GM18858 (cell line): ENCODE results near the gene SLC51B.
"Not testable (repeated sequence)": the region's sequence is repeated elsewhere in the genome, so short reads cannot be mapped to it uniquely, and the experiment has no call there.

Experiments used
- ATAC-seq: cut with Tn5 transposase; IDR thresholded peaks from one replicate; pipeline ENCODE4 v1.9.1; 2021; ENCODE audit not compliant: unreplicated experiment

The SLC51B gene

DNA sequence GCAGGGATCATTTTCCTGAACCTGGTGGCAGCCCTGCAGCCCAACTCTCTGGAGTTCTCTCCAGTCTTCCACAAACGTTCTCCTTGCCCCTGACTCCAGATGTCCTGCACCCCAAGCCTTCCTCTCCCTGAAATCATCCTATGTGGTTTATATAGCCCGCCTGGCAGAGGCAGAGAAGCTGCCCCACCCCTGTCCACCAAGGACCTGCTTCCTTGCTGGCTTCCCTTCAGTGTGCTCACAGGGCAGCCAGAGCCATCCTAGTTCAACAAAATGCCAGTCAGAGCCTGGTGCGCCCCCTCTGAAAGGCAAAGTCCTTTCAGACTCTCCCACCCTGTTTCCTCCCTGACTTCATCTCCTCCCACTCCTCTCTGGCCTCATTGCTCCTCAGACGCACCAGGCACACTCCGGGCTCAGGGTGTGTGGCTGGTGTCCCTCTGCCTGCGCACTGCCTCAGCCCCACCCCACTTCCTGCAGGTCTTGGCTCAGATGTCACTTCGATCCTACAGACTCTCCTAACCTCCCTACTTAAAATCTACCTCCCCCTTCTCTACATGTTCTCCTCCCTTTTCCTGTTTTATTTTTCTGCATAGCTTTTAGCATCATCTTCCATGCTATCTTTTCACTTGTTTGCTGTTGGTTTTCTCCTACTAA lies 37.2 kb downstream of the SLC51B start:
- no peak for ATAC-seq

DNA sequence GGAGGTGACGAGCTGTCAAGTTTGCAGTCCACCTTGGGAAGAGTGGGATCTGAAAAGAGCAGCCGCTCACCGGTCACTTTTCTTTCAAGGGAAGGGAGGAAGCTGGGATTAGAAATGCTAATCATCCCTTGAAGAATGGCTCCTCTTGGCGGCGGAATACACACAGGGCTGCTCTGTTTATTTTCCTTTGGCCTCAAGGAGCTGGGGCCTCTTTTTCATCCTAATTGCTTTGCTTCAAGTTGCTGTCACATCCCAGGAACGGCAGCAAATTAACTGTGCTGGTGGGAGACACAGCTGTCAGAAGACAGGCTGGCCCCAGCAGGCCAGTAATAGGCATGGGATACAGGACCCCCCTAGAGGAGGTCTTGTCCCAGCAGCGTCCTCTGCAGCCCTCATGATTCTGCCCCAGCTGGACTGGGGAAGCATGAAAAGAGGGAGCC lies 38.1 kb downstream of the SLC51B start:
- no peak for ATAC-seq

DNA sequence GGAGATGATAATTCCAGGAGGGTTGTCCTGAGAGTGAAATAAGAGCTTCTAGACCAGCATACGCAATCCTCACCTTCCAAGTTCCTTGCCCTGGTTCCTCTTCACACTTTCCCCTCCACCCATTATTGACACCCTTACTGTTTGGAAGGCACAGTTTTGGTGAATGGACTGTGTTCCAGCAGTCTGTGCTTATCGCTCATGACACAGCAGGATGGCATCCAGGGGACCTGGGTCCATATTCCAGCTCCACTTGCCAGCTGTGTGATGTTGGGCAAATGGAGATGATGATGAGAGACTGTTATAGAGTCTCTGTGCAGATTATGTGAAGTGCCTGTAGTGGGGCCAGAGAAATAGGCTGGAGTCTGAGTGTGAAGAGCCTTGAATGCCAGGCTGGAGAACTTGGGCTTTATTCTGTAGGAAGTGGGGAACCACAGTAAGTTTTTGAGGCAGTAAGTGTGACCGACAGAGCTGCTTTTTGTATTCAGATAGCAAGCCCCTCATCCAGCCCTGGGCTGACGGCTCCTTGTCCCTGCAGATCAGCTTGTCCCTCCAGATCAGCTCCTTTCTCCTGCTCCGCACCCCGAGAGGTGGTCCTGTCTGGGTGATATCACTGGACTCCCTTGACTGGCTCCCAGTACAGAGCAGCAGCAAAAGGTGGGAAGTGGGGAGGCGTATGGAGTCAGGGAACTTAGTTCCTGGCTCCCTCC lies 39.5 kb downstream of the SLC51B start:
- no peak for ATAC-seq

DNA sequence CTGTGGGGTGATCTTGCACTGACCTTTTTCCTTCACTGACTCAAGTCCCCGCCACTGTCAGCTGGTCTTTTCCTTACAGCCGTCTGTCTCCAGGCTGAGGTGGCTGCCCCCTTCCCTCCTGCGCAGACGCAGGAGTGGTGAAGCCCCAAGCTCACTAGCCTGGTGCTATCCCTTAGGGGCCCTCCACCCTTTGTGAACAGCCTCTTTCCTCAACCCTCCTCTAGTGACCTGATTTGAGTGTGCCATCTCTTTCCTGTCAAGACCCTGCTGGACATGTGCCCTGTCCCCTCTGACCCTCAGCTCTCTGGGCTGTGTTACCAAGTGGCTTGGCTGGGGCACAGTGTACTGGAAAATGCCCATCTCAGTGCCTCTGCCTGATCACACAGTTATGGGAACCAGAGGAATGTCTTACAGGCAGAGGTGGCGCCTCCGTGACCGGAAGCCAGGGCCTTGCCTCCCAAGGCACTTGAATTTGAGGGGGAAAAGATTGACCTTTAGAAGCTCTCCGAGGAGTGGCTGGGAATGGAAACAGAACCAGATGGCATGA lies 40.1 kb downstream of the SLC51B start:
- ATAC-seq, result no peak

DNA sequence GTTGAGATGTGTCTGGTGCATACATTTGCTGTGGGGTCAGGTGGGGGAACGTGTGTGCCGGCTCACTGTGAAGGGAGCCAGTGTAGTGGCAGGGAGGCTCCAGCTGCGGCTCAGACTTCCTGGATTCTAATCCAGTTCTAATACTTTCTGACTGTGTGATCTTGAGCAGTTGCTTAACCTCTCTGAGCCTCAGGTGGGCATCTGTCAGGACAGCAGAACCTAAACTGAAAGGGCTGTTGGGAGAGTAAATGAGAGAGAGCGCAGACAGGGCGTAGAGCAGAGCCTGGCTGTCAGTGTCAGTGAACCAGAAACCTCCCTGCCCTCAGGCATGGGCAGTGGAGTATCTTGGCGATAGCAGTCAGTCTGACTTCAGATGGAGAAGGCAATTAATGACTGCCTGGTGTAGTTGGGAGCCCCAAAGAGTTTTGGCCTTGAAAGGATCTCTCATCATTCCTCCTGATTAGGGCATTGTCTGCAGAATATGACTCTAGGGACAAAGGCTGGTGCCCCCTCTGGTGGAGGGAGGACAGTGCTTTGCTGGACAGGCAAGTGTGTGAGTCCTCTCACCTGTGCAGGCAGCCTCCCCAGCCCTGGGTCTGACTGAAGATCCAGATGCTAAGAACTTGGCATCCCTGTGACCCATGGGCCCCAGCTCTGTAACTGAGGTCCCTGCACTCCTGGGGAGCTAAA lies 40.9 kb downstream of the SLC51B start:
- no peak for ATAC-seq

DNA sequence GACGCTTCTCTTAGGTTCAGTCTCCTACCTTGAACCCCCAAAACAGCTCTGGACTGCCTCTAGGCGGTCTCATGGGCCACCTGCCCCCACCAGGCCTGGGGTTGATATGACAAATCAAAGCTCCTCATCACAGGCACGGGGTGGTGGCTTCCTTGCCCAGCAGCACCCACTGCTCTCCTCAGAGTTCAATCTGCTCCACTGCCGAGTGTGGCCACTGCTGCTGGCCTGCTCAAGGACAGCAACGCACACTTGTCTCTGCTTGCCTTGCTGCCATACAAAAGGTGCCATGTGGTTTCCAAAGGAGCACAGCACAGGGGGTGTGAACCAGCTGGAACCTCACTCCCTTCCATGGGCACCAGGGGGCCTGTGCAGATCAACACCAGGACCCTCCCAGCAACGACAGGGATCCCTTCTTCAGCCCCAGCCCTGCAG lies 41.5 kb downstream of the SLC51B start:
- ATAC-seq, result no peak

DNA sequence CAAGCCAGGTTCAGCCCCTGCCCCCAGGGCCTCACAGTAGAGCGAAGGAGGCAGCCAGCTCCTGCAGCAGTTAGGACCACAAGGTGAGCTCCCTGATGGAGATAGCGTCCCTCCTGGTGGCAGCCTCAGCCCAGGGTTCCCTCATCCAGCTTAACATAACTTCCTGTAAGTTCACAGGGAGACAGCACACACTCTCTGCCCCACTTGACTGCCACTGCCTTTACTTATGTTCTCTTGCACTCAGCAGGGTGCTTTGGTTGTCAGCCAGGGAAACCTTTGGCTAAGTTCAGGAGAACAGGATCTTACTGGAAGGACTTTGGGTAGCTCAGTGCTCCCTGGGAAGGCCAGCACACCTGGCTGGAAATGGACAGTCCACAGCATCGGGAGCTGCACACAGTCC lies 42.2 kb downstream of the SLC51B start:
- no peak for ATAC-seq

DNA sequence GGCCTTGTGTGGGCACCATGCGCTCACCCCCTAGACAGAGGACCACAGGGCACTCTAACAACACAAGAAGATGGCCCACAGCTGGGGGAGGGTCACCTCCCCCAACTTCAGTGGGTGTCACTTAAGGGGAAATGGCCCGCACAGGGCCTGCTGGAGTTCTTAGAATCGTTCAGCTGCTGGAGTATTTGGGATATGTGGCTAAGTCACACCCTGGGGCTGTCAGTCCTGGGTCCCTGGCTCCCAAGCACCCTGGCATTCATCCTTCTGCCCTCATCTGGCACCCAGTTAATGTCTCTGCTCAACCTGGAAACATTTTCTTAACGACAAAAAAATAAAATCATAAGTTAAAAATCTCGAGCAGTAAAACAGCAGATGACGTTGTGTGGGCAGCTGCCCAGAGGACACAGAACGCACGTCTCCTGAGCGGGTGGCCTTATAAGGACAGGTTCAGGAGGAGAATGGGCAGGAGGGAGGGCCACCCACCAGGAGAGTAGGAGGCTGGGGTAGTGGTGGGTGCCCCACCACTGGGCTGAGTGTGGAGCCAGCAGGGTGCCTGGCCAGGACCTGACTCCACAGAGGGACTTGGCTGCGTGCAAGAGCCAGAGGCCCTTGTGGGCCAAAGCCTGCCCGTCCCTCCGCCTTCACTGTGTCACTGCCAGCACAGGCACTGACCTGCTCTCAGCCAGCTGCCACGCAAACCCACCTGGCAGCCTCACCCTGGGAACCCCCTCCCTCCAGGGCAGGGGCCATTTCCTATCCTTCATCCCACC lies 42.9 kb downstream of the SLC51B start:
- no peak for ATAC-seq

DNA sequence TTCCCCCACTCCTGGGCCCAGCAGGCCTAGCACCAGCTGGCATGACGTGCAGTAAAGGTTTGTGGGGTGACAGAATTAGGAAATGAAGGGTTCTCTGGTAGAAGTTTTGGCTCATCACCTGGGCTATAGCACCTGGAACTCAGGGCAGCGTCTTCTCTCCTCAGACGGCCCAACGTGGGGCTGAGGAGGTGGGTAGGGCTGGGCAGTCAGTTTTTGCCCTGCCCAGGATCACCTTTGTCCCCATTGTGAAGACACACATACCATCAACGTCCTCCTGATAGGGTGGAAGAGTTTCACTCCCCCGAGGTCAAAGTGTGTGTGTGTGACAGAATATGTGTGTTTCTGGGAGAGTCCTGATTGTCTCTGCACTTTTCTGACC lies 43.4 kb downstream of the SLC51B start:
- no peak for ATAC-seq

DNA sequence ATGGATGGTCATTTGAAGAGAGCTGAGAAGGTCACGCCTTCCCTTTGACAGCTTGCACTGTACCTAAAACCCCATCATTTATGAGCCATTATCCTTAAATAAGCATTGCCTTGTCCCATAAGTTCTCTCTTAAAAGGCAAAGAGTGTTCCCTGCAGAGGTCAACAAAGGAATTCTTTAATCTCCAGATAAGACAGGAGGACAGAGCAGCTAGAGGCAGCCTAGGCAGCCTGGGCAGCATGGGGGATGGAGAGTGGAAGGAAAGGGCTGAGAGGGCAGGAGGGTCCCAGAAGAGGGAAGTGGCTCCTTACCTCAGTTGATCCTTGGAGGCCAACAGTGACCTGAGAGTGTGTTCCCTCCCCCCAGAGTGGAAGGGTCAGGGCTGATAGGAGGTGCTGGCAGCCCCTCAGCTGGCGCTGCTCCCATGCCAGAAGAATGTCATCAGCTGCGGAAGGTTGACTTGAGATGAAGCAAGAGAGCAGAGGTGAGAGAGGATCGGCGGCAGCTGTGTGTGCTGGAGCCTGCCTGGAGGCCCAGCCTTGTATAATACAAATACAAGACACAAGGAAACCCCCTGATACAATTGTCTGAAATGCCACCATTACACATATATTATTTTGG lies 44.1 kb downstream of the SLC51B start:
- no peak for ATAC-seq

DNA sequence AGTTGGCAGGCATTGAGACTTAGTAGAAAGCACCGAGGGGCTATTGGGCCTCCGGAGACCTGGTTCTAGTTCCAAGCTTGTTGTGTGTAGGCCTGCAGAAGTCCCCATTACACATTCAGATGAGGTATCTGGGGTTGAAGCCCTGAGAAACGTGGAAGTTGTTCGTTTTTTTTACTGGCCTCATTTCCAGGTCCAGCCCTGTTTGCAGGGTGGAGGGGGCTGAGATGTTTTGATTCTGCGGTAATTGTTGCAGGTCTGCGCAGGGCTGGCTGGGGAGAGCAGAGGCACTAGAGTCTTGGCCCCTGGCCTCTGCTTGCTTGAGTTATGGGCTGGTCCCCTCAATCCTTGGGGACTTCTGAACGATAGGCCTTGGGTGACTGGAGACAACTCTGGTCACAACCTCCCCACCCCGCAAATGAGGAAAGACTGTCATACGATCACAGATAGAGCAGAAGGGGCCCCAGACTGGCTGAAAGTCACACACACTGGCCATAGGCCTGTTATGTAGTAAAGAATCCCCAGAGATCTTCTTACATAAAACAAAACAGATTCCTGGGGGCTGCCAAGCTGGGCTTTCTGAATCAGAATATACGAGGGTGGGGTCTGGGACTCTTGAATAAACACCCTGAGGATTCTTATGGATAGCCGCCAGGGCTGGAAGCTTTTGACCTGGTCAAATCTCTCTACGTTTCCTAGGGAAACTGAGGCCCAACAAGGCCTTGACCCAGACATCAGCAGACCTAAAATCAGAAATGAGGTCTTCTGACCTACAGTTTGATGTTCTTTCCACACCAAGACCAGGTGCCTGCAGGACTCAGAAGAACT lies 47.0 kb downstream of the SLC51B start:
- ATAC-seq, result no peak

DNA sequence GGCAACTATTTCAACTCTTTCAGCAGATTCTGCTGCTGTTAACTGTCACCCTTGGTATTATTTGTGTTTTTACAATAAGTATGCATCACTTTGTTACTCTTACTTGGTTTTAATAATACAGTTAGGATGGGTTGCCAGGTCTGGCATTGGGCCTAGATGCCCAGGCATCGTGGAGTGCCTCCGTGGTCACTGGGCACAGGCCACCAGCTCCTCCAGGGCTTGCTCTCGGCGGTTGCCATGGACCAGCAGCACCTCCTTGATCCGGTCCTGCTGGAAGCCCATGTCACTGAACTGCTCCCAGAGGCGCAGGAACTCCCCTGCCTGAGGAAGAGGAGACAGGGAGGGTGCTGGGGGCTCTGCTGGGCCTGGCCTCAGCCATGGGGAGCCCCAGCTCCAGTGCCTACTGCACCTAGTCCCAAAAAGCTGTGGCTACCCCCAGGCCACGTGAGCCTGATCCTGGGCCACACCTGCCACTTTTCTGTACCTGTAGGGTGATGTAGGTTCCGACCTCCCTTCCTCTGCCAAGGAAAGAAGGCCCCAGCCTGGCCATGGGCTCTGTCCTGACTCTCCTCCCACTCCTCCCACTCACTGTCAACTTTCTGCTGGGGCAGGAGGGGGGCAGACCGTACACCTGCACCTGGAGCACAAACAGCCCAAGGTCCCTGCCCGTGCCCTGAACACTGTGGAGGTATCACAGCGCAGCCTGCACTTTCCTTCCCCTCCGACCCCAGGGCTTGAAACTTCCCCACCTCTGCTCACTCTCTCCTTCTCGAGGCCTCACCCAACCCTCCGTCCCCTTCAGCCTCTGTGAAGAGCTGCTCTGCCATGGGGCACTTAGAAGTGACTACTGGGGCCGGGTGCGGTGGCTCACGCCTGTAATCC lies 48.0 kb downstream of the SLC51B start:
- ATAC-seq, result no peak

DNA sequence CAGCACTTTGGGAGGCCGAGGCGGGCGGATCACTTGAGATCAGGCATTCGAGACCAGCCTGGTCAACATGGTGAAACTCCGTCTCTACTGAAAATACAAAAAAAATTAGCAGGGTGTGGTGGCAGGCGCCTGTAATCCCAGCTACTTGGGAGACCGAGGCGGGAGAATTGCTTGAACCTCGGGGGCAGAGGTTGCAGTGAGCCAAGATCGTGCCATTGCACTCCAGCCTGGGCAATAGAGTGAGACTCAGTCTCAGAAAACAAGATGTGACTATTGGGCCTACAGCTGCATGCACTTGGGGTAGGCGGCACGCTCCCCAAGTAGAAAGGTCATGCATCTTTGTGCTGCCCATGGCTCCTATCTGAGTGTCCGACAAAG lies 48.6 kb downstream of the SLC51B start:
- not testable (repeated sequence) for ATAC-seq

DNA sequence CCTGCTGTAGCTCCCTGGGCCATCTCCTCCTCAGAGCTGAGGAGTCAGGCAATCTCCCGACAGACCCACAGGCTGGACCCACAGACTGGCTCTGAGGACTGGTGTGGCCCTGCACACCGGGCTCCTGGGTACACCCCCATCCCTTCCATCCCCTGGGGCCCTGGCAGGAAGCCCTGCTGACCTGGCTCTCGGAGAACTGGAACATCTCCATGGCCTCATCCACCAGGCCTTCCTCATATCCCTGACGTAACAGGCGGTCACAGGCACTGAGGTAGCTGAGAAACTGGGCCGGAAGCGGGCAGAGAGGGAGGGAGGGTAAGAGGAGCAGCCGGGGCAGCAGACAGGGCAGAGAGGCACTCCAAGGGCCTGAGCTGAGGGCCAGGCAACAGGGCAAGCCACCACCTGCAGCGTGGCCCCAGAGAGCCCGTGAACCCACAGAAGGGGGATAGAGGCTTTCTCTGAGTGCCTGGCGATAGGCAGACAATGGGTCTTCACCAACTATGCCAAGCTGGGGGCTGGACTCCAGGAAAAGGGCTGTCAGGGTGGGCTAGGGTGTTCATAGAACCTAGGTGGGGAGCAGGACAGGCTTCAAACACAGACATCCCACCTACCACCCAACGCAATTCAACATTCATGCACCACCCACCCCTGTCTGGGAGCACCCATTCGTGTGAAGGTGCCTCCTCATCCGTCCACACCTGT lies 49.3 kb downstream of the SLC51B start:
- ATAC-seq, result no peak

DNA sequence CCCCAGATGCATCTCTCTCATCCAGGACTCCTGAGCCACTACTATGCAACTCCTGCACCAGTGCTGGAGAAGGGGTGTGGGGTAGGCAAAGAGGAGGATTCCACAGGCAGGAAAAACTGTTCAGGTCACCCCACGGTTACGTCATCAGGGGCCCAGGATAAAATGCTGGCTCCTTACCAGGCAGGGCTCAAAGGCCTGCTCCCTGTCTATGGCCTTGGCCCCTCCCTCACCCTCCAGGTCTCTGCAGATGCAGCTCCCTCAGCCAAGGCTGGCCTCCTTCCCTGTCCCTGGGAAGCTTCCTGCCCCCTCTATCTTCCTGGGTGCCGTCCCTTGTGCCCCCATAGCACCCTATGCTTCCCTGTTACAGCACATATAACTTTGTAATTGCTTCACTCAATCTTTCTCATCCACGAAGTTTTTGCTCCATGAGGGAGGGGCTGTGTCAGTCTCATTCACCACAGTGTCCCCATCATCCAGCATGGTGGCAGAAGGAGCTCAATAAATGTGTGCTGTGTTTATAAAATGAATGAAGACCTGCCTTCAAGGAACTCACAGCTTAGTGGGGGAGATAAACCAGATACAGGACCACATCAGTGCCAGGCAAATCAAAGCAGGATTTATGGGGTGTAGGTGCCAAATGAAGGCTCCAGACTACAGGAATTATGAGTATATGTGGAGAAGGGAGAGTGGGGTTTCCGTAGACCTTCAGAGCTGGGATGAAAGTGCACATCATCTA lies 50.0 kb downstream of the SLC51B start:
- no peak for ATAC-seq

DNA sequence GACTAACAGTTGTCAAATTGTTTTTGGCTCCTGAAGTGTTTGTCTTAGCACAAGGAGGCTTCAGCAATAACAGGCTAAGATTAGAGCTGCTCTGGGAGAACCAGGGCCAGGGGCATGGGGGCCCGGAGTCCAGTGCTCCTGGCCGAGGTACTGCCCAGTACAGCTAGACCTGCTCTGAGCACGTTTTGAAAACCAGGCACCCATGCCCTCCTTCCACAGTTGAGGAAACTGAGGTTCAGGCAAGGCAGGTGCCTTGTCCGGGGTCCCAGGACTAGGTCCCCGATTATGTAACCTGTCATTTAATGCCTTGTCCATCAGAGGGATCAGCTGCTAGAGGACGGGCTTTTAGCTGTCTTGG lies 50.5 kb downstream of the SLC51B start:
- ATAC-seq, result no peak

DNA sequence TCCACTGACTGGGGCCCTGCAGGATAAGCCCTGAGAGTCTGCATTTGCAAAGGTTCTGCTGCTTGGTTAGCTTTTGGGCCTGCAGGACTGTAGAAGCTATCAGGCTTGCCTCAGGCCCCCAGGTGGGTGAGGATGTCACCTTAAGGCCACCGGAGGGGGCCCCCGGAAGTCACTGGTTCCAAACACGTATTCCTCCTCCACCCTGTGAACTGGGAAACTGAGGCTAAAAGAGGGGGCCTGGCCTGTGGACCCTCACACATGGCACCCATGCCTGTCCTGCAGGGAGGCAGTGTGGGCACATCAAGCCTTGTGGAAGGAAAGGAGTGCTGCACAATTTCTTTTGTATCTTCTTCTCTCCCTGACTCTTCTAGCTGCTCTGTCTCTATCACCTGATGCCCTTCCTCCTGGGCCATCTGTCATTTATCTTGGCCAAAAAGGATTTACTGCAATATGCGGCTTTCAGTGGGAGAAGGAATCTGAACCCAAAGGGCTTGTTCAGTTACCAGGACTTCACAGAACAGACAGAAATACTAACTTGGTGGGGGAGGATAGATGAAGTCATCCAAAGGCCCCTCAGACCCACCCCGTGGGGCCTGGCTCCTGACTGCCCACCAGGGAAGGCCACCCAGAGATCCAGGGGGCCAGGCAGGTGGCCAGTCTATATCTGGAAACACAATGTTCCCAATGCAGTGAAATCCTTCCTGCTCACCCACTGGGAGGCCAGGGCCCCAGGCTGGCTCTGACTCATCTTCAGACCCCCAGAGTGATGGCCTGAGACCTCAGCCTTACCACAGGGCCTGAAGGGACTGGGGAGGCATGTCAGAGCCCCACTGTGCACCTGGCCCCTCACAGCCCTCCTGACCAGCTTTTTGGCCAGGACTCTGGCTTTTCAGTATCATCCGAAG lies 51.5 kb downstream of the SLC51B start:
- ATAC-seq, result no peak
